T-helper 9 cell (primary cell): ENCODE results near the gene CACNB4.
"Not testable (repeated sequence)": the region's sequence is repeated elsewhere in the genome, so short reads cannot be mapped to it uniquely, and the experiment has no call there.

Experiments
- DNase-seq: peaks from one replicate; pipeline ENCODE4 v3.0.0-alpha.2; 2020
- total RNA-seq, 2 donors: gene quantifications; one replicate each; lab custom pipeline; 2026; lab: John Stamatoyannopoulos, UW

Gene CACNB4
- total RNA-seq = 0 to 0.28 reads per million in 2 donors

GRCh38 chr2:152098496-152099366 lies at the start of gene CACNB4:
Gene CACNB4 (minus strand): TSS chr2:152099044.
- no peak for DNase-seq

- no peak for DNase-seq
Observed at GRCh38 chr2:152134488-152135280, 35.8 kb upstream of the CACNB4 start.

GRCh38 chr2:152132306-152132705 lies 33.5 kb upstream of the CACNB4 start:
- DNase-seq = no peak

DNA sequence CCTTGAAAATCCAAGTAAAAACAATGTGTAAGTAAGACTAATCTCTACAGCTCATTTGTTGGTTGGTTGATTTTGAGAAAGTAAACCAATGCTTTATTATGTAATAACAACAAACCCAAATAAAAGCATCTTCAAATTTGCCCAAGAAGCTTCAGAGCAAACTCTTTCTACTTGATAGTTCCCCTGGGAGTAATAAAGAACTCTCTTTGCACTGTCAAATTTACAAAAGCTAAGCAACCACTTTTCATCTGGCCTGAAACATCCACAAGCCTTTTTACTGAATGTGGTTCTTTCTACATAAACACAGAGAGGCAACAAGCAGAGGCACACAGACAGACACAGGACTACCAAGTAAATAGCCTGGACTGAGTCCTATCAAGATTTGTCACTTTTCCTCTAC lies 28.8 kb upstream of the CACNB4 start:
- no peak for DNase-seq

GRCh38 chr2:152126664-152127063 lies 27.8 kb upstream of the CACNB4 start:
- DNase-seq = no peak

DNA sequence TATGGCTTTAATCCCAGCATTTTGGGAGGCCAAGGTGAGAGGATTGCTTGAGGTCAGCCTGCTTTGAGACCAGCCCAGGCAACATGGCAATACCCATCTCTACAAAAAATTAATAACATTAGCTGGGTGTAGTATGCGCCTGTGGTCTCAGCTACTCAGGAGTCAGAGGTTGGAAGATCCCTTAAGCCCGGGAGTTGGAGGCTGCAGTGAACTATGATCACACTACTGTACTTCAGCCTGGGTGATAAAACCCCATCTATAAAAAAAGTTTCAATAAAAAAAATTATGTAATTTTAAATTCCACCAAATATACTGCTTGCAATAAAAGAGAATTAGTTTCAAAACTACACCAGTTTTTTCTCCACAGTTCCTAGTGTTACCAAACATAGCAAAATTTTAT lies 23.3 kb upstream of the CACNB4 start:
- DNase-seq = no peak

DNA sequence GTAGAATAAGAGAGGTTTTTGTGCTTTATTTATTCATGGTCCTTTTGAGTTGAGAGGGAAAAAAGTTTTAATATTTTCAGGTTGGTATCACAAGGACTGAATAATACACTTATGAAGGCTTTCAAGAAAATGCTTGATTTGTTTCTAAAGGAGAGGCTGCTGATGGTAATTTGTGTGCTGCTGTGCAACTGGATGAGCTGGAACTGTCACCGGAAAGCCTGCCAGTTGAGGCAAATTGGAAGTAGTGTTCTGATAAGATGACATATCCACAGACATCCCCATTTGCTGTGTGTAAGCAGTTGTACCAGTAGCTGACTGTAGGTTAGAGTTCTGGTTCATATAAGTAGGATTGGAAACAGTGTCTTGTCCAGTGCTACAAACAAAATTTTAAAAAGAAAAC lies 21.6 kb upstream of the CACNB4 start:
- no peak for DNase-seq

DNA sequence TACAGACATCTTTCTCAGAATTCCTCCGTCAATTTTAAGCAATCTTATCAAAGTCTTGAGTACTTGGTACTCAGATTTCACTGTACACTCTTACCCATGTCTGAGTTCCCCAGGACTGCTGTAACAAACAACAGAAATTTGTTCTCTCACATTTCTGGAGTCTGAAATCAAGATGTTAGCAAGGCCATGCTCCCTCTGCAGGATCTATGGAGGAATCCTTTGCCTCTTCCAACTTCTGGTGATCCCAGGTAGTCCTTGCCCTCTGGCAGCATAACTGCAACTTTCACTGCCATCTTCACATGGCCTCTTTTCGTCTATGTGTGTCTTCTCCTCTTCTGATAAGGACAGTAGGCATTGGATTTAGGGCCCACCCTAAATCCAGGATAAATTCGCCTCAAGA lies 17.1 kb upstream of the CACNB4 start:
- no peak for DNase-seq

- no peak for DNase-seq
Observed at GRCh38 chr2:152114366-152114765, 15.5 kb upstream of the CACNB4 start.

GRCh38 chr2:152107140-152107539 lies 8.3 kb upstream of the CACNB4 start:
- not testable (repeated sequence) for DNase-seq

GRCh38 chr2:152106464-152106863 lies 7.6 kb upstream of the CACNB4 start:
- DNase-seq = no peak

DNA sequence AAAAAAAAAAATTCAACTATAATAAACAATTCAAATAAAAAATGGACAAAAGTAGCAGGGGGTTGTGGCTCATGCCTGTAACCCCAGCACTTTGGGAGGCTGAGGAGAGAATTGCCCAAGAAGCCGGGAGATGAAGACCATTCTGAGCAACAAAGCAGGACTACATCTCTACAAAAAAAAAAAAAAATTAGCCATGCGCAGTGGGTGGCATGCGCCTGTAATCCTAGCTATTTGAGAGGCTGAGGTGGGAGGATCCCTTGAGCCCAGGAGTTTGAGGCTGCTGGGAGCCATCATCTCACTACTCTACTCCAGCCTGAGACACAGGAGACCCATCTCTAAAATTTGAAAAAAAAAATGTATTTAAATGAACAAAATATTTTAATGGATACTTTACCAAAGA lies 4.4 kb upstream of the CACNB4 start:
- no peak for DNase-seq

DNA sequence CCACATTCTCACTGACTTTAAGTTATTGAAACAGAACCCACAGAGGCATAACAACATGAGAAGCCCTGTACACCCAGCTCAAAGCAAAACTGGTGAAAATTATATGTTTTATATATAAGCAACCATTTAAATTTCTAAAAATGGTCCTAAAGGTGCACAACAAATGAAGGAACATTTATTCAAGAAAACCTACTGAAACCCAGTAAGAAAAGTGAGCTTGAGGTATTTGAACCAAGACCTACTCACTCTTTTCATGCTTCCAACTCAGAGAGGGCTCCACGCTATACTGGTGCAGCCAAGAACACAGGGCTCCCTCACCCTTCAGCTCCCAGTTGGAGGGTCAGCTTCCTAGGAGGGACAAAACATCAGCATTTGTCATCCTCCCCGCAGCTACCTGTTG lies 2.1 kb upstream of the CACNB4 start:
- no peak for DNase-seq

DNA sequence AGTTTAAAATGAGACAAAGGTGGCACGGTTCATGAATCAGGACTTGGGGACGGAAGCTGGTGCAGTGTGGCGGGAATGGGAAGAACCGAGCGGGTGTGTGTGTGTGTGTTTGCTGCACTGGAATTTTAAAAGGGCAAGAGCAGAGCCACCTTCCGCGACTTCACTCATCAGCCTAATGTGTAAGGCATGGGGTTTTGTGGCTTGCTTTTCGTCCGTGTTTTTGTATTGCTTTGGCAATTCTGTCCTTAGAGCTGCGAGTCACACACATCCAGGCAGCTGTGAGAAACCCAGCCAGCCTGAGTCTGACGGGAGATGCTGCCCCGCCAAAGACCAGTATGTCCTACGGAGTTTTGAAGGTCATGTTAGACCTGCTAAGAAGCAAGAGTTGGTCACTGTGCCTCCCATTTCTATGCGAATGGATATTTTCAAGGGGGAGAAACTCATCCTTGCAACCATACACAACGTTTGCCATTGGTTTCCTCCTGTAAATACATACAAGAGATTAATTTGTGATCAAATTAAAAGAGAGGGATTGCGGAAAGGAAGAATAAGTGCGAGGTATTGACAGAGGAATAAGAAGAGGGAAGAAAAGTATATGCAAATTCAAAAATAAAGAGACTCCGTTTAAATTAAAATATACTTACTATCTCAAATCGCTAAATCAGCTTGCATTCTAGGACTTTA lies 665 bp upstream of the CACNB4 start:
- no peak for DNase-seq

DNA sequence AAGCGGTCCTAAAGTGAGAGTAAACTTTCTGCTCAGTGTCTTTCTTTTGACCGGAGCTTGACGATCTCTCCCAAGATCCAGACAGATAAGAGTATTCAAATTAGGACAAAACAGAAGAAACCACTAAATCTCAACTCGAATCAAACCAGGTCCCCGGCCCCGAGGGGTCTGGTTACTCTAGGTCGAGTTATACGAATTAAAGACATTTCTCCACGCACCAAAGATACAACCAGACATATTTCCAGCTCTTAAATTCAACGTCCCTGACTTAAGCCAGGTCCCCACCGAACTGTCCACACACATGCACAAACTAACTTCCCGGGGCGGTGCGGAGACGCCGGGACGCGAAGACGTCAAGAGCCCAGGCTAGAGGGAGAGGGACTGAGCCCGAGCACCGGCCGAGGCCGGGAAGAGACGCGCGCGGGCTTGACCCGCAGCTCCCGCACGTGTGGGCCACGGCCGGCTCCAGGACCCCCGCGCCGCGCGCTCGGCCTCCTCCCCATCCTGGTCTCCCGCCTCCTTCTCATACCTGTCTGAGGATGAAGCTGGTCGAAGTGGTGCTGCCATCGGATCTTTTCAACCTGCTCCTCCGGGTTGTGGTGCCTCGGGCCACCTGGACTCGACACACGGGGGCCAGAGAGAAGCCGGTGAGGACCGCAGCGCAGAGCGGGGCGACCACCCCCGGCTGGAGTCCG lies 896 bp downstream of the CACNB4 start:
- no peak for DNase-seq

- DNase-seq = no peak
Observed at GRCh38 chr2:152097290-152097800, 1.5 kb downstream of the CACNB4 start.

DNA sequence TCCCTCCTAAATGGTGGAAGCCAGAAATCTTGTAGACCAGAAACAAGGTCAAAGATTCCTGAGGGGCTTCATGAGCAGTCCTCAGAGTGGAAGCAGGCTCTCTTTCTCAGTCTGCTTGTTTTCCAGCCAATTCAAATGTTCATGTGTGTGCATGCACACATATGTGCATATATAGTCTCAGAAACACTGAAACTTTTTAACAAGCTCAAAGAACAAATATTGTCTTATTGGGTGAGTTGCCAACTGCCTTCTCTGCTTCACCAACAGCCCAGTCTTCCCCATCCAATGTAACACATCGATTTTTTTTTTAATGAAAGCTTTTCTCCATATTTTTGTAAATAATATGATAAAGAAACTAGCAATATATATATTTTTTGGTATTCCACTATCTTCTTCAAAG lies 3.7 kb downstream of the CACNB4 start:
- no peak for DNase-seq

DNA sequence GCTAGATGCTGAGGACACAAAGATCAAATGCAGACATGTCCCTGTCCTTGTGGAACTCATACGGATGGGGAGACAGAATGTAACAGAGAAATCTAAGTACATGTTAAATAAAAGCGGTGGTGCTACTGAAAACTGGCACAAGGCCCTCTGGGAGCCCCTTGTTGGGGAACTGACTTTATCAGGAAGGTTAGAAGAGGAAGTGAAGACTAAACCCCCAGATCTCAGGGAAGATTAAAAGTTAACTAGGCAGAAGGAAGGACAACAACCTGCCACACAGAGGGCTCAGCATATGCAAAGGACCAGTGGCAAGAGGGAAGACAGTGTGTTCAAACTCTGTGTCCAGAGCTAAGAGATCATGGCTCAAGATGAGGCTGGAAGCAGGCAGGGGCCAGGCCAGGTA lies 4.8 kb downstream of the CACNB4 start:
- no peak for DNase-seq

GRCh38 chr2:152093464-152093863 lies 5.4 kb downstream of the CACNB4 start:
- DNase-seq = no peak

DNA sequence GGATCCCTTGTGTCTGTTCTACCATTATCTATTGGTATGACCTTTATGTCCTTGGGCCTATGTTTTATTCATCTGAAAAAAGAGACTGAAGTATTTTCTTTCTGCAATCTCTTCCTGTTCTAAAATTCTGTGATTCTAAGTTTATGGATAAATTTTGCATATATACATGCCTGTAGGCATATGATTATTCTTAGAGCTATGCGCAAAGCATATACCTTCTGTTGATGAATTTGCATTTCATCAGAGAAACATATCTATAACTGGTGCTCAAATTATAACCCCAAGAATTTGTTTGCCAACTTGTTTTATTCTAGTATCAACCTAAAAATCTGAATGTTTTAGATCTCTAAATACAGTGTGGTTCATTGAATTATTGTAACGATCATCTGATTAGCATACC lies 6.7 kb downstream of the CACNB4 start:
- no peak for DNase-seq

- DNase-seq = not testable (repeated sequence)
Observed at GRCh38 chr2:152090726-152091125, 8.1 kb downstream of the CACNB4 start.

DNA sequence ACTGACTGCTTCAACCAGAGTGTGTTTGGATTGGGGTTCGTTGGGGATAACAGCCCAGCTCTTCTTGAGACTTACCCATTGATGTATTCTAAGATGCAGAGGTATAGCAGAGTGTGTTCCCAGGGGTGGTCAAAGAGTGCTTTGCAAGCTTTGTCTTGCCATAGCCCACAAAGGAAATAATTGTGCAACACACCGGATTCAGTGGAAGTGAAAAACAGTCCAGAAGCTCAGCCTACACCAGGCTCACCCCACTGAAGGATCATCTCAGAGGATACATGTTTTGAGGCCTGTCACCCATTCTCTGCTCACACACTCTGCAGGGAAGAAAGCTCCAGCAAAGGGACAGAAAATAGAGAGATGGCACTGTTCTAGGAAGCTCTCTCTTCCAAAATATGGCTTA lies 9.6 kb downstream of the CACNB4 start:
- no peak for DNase-seq

DNA sequence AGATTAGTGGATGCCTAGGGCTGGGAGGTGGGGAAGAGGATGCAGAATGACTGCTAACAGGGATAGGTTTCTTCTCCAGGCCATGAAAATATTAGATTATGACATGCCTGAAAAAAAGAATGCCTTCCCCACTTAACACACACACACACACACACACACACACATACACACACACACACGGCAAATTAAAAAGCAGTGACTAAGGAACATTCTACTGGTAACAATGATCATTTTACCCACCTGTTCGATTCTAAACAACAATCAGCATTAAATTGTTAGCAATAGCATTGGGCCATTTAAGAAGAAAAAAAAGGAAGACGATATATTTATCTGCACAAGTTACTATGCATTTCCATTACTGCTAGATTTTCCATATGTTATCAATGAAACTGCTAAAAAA lies 10.8 kb downstream of the CACNB4 start:
- no peak for DNase-seq
